DND-41 (cell line): ENCODE data around the gene ANKRD36.
"Not testable (repeated sequence)": the region's sequence is repeated elsewhere in the genome, so short reads cannot be mapped to it uniquely, and the experiment has no call there.

ENCODE experiments used
- EZH2 ChIP-seq: IDR thresholded peaks from 3 replicates; pipeline ENCODE4 v1.6.1; 2012; ENCODE audit warnings: borderline replicate concordance, low read depth, mild to moderate bottlenecking, moderate library complexity, low read length, inconsistent platforms; ENCODE audit not compliant: severe bottlenecking
- TF ChIP-seq, protein P1 (sequence below): IDR thresholded peaks from 2 replicates; pipeline ENCODE4 v1.5.1; 2012; ENCODE audit warnings: borderline replicate concordance, low read length, moderate library complexity, mild to moderate bottlenecking; ENCODE audit not compliant: poor library complexity, severe bottlenecking; ENCODE audit errors: extremely low read depth

DNA sequence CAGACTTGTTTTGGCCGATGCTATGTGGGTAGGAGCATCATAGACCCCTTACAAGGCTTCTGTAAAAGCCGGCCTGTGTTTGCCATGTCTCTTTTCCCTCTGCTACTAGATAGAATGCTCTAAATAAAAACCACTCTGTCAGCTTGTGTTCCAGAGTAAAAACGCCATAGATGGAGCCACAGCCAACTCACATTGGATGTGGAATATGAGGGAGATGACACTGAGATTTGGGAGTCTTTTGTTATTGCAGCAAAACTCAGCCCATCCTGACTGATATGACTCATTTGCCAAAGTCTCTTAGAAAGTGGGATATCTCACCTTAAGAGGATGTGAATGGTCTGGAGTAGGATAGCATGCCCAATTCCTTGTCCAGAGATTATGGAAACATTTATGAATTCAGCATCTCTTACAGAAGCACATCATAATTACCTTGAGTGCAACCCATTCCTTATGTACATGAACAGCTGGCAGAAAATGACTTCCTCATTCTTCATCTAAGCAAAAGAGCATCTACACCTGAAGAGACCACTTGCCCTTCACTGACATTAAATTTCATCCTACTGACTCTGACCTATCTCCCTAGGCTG lies 14.1 kb upstream of the ANKRD36 start:
- TF ChIP-seq EZH2 = not testable (repeated sequence)
- TF ChIP-seq, protein P1, sequence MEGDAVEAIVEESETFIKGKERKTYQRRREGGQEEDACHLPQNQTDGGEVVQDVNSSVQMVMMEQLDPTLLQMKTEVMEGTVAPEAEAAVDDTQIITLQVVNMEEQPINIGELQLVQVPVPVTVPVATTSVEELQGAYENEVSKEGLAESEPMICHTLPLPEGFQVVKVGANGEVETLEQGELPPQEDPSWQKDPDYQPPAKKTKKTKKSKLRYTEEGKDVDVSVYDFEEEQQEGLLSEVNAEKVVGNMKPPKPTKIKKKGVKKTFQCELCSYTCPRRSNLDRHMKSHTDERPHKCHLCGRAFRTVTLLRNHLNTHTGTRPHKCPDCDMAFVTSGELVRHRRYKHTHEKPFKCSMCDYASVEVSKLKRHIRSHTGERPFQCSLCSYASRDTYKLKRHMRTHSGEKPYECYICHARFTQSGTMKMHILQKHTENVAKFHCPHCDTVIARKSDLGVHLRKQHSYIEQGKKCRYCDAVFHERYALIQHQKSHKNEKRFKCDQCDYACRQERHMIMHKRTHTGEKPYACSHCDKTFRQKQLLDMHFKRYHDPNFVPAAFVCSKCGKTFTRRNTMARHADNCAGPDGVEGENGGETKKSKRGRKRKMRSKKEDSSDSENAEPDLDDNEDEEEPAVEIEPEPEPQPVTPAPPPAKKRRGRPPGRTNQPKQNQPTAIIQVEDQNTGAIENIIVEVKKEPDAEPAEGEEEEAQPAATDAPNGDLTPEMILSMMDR = not testable (repeated sequence)
